Lung (tissue), 12 donors: ENCODE results near the gene ZFP64. TPM values are rescaled to one million over a fixed set of nuclear protein-coding genes. Genes with fewer than 3 reads are reported as not detected.

Source experiments
- ATAC-seq: fragments of 200-7000 bp; cut with Tn5 transposase; one replicate; pipeline ENCODE4 v1.9.1; 2020; ENCODE audit warnings: moderate number of reproducible peaks; ENCODE audit not compliant: insufficient read depth, low FRiP score
- DNase-seq, 3 donors: peaks; one replicate each; pipeline ENCODE4 v3.0.0-alpha.2; 2013 to 2017
- H3K27ac ChIP-seq, 2 donors: one replicate each; pipeline ENCODE4 v1.5.1; 2013; ENCODE audit warnings: mild to moderate bottlenecking in 2 of 2, moderate library complexity in 2 of 2, control low read depth in 1 of 2, inconsistent platforms in 1 of 2, low read depth in 1 of 2, low read length in 1 of 2
- H3K27me3 ChIP-seq, 3 donors: one replicate each; pipeline ENCODE4 v1.5.1; 2013; ENCODE audit warnings: low read length in 2 of 3; ENCODE audit not compliant: control insufficient read depth in 3 of 3, insufficient read depth in 3 of 3
- H3K36me3 ChIP-seq, 4 donors: one replicate each; pipeline ENCODE4 v1.5.1; 2013; ENCODE audit warnings: low read length in 4 of 4, mild to moderate bottlenecking in 1 of 4, moderate library complexity in 1 of 4; ENCODE audit not compliant: control insufficient read depth in 4 of 4, insufficient read depth in 4 of 4
- H3K4me1 ChIP-seq, 5 donors: one replicate each; pipeline ENCODE4 v1.5.1; 2013; ENCODE audit warnings: low read length in 5 of 5, mild to moderate bottlenecking in 2 of 5, moderate library complexity in 1 of 5; ENCODE audit not compliant: control insufficient read depth in 5 of 5, insufficient read depth in 5 of 5
- H3K4me3 ChIP-seq: one replicate; pipeline ENCODE4 v1.5.1; 2013; ENCODE audit warnings: mild to moderate bottlenecking, control low read depth, moderate library complexity
- H3K9ac ChIP-seq, 2 donors: one replicate each; pipeline ENCODE4 v1.5.1; 2013; ENCODE audit warnings: low read length in 2 of 2, control low read depth in 1 of 2; ENCODE audit not compliant: insufficient read depth in 1 of 2
- H3K9me3 ChIP-seq, 4 donors: one replicate each; pipeline ENCODE4 v1.5.1; 2013; ENCODE audit warnings: low read length in 3 of 4, mild to moderate bottlenecking in 1 of 4, moderate library complexity in 1 of 4; ENCODE audit not compliant: control insufficient read depth in 4 of 4, insufficient read depth in 3 of 4
- CTCF ChIP-seq: IDR thresholded peaks from 2 replicates; pipeline ENCODE4 v1.5.1; 2012; ENCODE audit warnings: mild to moderate bottlenecking; ENCODE audit errors: control extremely low read depth, extremely low read depth
- WGBS, 2 donors: extraction: QIAGEN DNeasy Blood & Tissue Kit; methylation state at CpG; one replicate each; pipeline ENCODE4 v1.1.7; 2013; 5-methylcytosine and 5-hydroxymethylcytosine counted together
- polyA plus RNA-seq, 2 donors: library from polyadenylated mRNA; stranded (reverse); fragments of 200-250 nt; gene quantifications; one replicate each; pipeline ENCODE4 v1.2.1, GENCODE V29; 2013
- total RNA-seq, 2 donors: library from RNA; depleted of rRNA in 1 of 2; stranded (reverse); fragments of >200 nt in 1 of 2; gene quantifications; one replicate each; pipeline ENCODE4 v1.2.1, GENCODE V29; 2014 to 2021
- donor health status: control.
- donor health status: control.
- donor health status: Bipolar disorder and iron deficiency.
- donor health status: healthy.
- donor health status: DM: yes; HTN: yes; CAD: no.

Gene ZFP64
- total and polyA plus RNA-seq, 4 donors: 3.1 to 11.5 (median 7.4) TPM

- no peak for TF ChIP-seq CTCF
- Histone ChIP-seq H3K4me1 (no peaks in the 10 kb centered on the region), H3K27ac (no peak overlapping the region), H3K27me3 (peaks cover 0 to 3% (median 0%) of the 10 kb centered on the region in 3 donors), H3K9ac (no peak overlapping the region), H3K36me3 (no peaks in the 10 kb centered on the region), H3K4me3 (no peak overlapping the region), H3K9me3 (peaks cover 0 to 4% (median 0%) of the 10 kb centered on the region in 4 donors)
- 94 to 95% methylated on average over 5 of the region's 5 CpGs for WGBS, 2 donors
- ATAC-seq: no peak
- DNase-seq: no peak
These were observed 12.6 kb upstream of the ZFP64 start for GRCh38 chr20:52204136-52204535.

- peaks cover 0 to 4% (median 0%) of the 10 kb centered on the region in 4 donors for H3K9me3 ChIP-seq
- H3K27me3 ChIP-seq: peaks cover 0 to 3% (median 0%) of the 10 kb centered on the region in 3 donors
- DNase-seq (no peak), ATAC-seq (no peak)
- TF ChIP-seq CTCF: no peak
- H3K36me3 ChIP-seq: no peaks in the 10 kb centered on the region
- no peak overlapping the region for H3K4me3 ChIP-seq
- WGBS, 2 donors: 82 to 85% methylated on average over 2 of the region's 2 CpGs
- no peak overlapping the region for H3K9ac ChIP-seq
- no peak overlapping the region for H3K27ac ChIP-seq
- no peaks in the 10 kb centered on the region for H3K4me1 ChIP-seq
These were observed 9.8 kb upstream of the ZFP64 start for GRCh38 chr20:52201395-52201794.

- H3K27me3 ChIP-seq: peaks cover 0 to 3% (median 0%) of the 10 kb centered on the region in 3 donors
- no peak for ATAC-seq
These were observed 9.3 kb upstream of the ZFP64 start for GRCh38 chr20:52200870-52201269.

More at GRCh38 chr20:52200870-52201269, 9.3 kb upstream of the ZFP64 start:
- no peaks in the 10 kb centered on the region for H3K36me3 ChIP-seq
- H3K4me1 ChIP-seq: no peaks in the 10 kb centered on the region
- H3K4me3 ChIP-seq: no peak overlapping the region
- no peak overlapping the region for H3K9ac ChIP-seq
- peaks cover 0 to 4% (median 0%) of the 10 kb centered on the region in 4 donors for H3K9me3 ChIP-seq
- H3K27ac ChIP-seq: no peak overlapping the region
- WGBS, 2 donors: 81 to 83% methylated on average over 2 of the region's 2 CpGs
- DNase-seq: no peak
- TF ChIP-seq CTCF: no peak
